ENCODE results near the gene DNAAF8. TPM values are rescaled to one million over a fixed set of nuclear protein-coding genes. Genes with fewer than 3 reads are reported as not detected.

DNAAF8 gene
- total RNA-seq, 1 donor from 2014 or later, result not detected

GRCh38 chr16:4733747-4734062, 632 bp upstream of the DNAAF8 start:
- Histone ChIP-seq H3F3A (ENCODE audit: low read depth) (peaks cover 27% of the 10 kb centered on the region), H3K4me1 (peaks cover 12% of the 10 kb centered on the region), H3K79me2 (ENCODE audit: low read depth) (peaks cover 37% of the 10 kb centered on the region), H3K27me3 (no peaks in the 10 kb centered on the region), H3K9me3 (ENCODE audit: low read depth) (no peaks in the 10 kb centered on the region), H2AFZ (replicated peaks) (peak overlapping the region; percentile 67), H3K27ac (peak overlapping the region; percentile 47), H3K36me3 (no peaks in the 10 kb centered on the region), H3K4me3 (peak overlapping the region; percentile 75), H3K4me2 (peak overlapping the region; percentile 91), H3K9ac (peak overlapping the region; percentile 55), H4K20me1 (ENCODE audit: low read depth) (no peaks in the 10 kb centered on the region)
- Mint-ChIP-seq H3K4me3 (peak overlapping the region; percentile 95), H3K27me3 (ENCODE audit: insufficient read depth, low read depth) (peaks cover 3% of the 10 kb centered on the region), H3K4me1 (peaks cover 14% of the 10 kb centered on the region), H3K27ac (no peak overlapping the region), H3K9me3 (no peaks in the 10 kb centered on the region), H3K36me3 (peaks cover 4% of the 10 kb centered on the region)
- no peak for DNase-seq (ENCODE audit: low spot score)
- TF ChIP-seq, protein P1, sequence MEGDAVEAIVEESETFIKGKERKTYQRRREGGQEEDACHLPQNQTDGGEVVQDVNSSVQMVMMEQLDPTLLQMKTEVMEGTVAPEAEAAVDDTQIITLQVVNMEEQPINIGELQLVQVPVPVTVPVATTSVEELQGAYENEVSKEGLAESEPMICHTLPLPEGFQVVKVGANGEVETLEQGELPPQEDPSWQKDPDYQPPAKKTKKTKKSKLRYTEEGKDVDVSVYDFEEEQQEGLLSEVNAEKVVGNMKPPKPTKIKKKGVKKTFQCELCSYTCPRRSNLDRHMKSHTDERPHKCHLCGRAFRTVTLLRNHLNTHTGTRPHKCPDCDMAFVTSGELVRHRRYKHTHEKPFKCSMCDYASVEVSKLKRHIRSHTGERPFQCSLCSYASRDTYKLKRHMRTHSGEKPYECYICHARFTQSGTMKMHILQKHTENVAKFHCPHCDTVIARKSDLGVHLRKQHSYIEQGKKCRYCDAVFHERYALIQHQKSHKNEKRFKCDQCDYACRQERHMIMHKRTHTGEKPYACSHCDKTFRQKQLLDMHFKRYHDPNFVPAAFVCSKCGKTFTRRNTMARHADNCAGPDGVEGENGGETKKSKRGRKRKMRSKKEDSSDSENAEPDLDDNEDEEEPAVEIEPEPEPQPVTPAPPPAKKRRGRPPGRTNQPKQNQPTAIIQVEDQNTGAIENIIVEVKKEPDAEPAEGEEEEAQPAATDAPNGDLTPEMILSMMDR (IDR thresholded peaks at IDR 0.05), result no peak
- TF ChIP-seq EZH2 (IDR thresholded peaks at IDR 0.05), result no peak
- TF ChIP-seq EZH2phosphoT487 (IDR thresholded peaks at IDR 0.05), result no peak

GRCh38 chr16:4734730-4735535, 596 bp downstream of the DNAAF8 start:
- H3K27ac ChIP-seq, result peak overlapping the region; percentile 55
- peaks cover 4% of the 10 kb centered on the region for H3K36me3 Mint-ChIP-seq
- peak; percentile 96 for DNase-seq (ENCODE audit: low spot score)

DNA sequence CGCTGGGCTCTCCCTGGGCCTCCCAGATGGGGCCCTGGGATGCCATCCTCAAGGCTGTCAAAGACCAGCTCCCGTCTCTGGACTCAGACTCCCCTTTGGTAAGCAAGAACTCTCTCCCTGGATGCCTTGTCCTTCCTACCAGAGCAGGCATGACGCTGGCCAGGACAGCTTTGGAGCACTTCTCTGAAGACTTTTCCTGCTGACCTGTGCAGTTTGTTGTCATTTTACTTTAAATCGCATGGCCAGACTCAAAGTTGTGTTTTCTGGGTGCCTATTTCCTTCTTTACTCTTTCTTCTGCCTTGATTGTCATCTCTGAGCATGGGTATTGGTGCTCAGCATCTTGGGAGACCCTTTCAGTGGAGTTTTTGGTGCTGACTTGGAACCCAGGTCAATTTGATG, 2.2 kb downstream of the DNAAF8 start:
- H3K9ac ChIP-seq, result no peak overlapping the region
- no peaks in the 10 kb centered on the region for H3K36me3 Mint-ChIP-seq
- no peak overlapping the region for H2AFZ ChIP-seq (replicated peaks)
- no peak overlapping the region for H3K27ac Mint-ChIP-seq
- H3K9me3 ChIP-seq (ENCODE audit: low read depth), result no peaks in the 10 kb centered on the region
- H3K27ac ChIP-seq, result no peak overlapping the region
- H3K27me3 Mint-ChIP-seq (ENCODE audit: insufficient read depth, low read depth), result peaks cover 6% of the 10 kb centered on the region
- peaks cover 22% of the 10 kb centered on the region for H3K79me2 ChIP-seq (ENCODE audit: low read depth)
- DNase-seq (ENCODE audit: low spot score), result no peak
- no peak overlapping the region for H3K4me2 ChIP-seq
- H3F3A ChIP-seq (ENCODE audit: low read depth), result peaks cover 27% of the 10 kb centered on the region
- peaks cover 14% of the 10 kb centered on the region for H3K4me1 Mint-ChIP-seq
- H3K4me3 ChIP-seq, result no peak overlapping the region
- peaks cover 12% of the 10 kb centered on the region for H3K4me1 ChIP-seq
- no peaks in the 10 kb centered on the region for H4K20me1 ChIP-seq (ENCODE audit: low read depth)
- H3K4me3 Mint-ChIP-seq, result peak overlapping the region; percentile 2
- TF ChIP-seq, protein P1 (IDR thresholded peaks at IDR 0.05), result no peak
- no peak for TF ChIP-seq EZH2phosphoT487 (IDR thresholded peaks at IDR 0.05)
- no peak for TF ChIP-seq EZH2 (IDR thresholded peaks at IDR 0.05)
- H3K27me3 ChIP-seq, result no peaks in the 10 kb centered on the region
- H3K36me3 ChIP-seq, result no peaks in the 10 kb centered on the region
- H3K9me3 Mint-ChIP-seq, result no peaks in the 10 kb centered on the region

More at GRCh38 chr16:4734730-4735535, 596 bp downstream of the DNAAF8 start:
- Mint-ChIP-seq H3K27me3 (ENCODE audit: insufficient read depth, low read depth) (peaks cover 3% of the 10 kb centered on the region), H3K4me1 (peaks cover 14% of the 10 kb centered on the region), H3K27ac (peak overlapping the region; percentile 63), H3K9me3 (no peaks in the 10 kb centered on the region), H3K4me3 (peak overlapping the region; percentile 95)
- H4K20me1 ChIP-seq (ENCODE audit: low read depth), result no peaks in the 10 kb centered on the region
- H3K9ac ChIP-seq, result no peak overlapping the region
- no peaks in the 10 kb centered on the region for H3K36me3 ChIP-seq
- H3K4me2 ChIP-seq, result peak overlapping the region; percentile 91
- H3K79me2 ChIP-seq (ENCODE audit: low read depth), result peaks cover 37% of the 10 kb centered on the region
- no peaks in the 10 kb centered on the region for H3K27me3 ChIP-seq
- H3K4me3 ChIP-seq, result peak overlapping the region; percentile 75
- H3F3A ChIP-seq (ENCODE audit: low read depth), result peaks cover 27% of the 10 kb centered on the region
- peak overlapping the region; percentile 98 for H2AFZ ChIP-seq (replicated peaks)
- peaks cover 12% of the 10 kb centered on the region for H3K4me1 ChIP-seq
- no peaks in the 10 kb centered on the region for H3K9me3 ChIP-seq (ENCODE audit: low read depth)
- TF ChIP-seq EZH2 (IDR thresholded peaks at IDR 0.05), result no peak
- no peak for TF ChIP-seq EZH2phosphoT487 (IDR thresholded peaks at IDR 0.05)
- TF ChIP-seq, protein P1 (IDR thresholded peaks at IDR 0.05), result no peak

Data from neural progenitor cell (in vitro differentiated cells).